Measurements from ENCODE around the gene SRSF9.
"Not testable (repeated sequence)": the region's sequence is repeated elsewhere in the genome, so short reads cannot be mapped to it uniquely, and the experiment has no call there.

The SRSF9 gene

GRCh38 chr12:120447992-120448391 is 21.6 kb downstream of the SRSF9 start:
- no peak for DNase-seq (ENCODE audit: low read depth)

DNA sequence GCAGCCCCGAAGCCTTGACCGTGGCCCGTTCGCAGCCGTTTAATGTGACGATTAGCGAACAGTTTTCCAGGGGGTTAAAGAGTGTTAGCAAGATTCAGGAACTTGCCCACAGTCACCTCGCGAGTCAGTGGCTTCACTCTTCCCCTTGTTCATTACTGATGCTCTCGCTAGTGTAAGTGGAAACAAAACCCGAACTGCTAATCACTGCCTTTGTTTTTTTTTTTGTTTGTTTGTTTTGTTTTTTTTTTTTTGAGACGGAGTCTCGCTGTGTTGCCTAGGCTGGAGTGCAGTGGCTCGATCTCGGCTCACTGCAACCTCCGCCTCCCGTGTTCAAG is 22.7 kb downstream of the SRSF9 start:
- not testable (repeated sequence) for DNase-seq (ENCODE audit: low read depth)

DNA sequence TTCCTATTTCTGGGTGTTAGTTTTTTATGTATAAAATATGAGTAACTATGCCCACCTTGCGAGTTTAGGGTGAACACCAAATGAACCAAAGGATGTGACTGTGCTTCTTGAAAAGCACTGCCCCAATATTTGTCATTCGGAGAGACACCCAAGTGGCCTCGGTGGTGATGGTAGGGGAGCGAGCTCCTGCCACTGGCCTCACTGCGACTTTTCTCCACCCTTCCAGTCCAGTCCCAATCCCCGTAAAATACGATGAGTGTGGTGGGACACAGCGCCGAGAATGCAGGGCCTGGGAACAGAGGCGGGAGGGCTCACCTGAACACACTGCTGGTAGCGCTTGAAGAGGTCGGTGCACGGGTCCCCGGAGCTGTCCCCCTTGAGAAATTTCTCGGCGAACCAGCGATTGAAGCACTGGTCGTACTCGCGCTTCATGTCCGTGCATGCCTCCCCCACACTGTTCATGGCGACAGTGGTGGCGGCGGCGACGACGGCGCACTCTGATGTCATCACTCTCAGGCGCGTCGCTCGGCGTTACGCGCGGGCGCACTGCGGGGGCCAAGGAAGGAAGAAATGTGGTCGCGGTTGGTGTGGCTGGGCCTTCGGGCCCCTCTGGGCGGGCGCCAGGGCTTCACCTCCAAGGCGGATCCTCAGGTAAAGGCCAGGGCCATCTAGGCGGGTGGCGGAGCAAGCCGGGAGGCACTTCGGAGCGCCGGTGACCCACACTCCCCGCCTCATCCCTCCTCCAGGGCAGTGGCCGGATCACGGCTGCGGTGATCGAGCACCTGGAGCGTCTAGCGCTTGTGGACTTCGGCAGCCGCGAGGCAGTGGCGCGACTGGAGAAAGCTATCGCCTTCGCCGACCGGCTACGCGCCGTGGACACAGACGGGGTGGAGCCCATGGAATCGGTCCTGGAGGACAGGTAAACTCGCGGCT is 23.4 kb downstream of the SRSF9 start, which contains the start of the genes GATC and TRIAP1:
GATC (plus strand) TSS at position 534 of the 933 bp plus-strand sequence; CDS start at position 571, 37 bp downstream.
TRIAP1 (minus strand) TSS at position 474 of the 933 bp plus-strand sequence; CDS start at position 462, 12 bp downstream.
- DNase-seq (ENCODE audit: low read depth), result peak; percentile 78

- no peak for DNase-seq (ENCODE audit: low read depth)
Observed at GRCh38 chr12:120444676-120445075, 24.9 kb downstream of the SRSF9 start.

DNA sequence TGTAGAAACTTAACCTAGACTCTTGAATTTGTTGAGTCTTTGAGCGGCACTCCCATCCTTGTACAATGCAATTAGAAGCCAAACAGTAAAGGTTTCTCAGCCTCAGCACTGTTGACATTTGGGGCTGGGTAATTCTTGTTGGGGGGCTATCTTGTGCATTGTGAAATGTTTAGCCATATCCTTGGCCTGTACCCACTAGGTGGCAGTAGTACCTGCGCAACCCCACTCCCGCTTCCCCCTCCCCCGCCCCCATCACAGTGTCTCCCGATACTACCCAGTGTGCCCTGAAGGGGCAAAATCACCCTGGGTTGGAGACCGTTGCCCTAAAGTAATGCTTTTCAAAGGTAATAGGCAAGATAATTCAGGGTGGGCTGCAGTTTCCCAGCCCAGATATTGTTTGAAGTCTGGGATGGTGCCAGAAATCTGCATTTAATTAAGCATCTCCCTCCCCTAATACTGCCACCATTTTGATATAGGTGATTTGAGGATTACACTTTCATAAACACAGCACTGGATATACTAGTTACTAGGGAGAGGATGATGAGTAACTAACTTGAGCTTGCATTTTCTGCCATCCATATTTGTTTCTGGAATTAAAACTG is 29.8 kb downstream of the SRSF9 start:
- peak; percentile 65 for DNase-seq (ENCODE audit: low read depth)

DNA sequence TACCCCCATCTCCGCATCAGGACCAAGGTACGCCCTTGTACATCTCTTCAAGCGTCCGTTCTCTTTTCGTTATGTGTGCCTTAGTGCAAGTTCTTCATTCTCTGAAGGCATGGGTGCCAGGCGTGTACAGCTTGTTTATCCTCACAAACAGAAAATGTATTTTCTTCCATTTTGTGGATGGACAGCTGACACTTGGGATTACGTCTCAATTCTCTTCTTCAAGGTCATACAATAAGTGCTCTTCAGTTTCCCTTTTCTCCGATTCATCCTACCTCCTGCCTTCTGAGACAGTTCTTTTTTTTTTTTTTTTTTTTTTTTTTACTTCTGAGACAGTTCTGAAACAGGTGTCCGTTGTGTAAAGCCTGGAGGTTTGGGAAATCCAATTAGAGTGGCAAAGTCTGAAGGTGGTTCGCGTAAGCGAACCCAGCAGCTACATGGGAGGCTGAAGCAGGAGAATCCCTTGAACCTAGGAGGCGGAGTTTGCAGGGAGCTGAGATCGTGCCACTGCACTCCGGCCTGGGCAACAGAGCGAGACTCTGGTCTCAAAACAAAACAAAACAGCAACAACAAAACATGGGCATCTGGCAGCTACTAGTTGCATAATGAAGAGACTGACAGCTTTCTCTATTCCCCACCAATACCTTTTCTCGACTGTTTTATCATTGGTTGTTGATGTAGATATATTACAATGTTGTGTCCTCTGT is 30.9 kb downstream of the SRSF9 start:
- no peak for DNase-seq (ENCODE audit: low read depth)

DNA sequence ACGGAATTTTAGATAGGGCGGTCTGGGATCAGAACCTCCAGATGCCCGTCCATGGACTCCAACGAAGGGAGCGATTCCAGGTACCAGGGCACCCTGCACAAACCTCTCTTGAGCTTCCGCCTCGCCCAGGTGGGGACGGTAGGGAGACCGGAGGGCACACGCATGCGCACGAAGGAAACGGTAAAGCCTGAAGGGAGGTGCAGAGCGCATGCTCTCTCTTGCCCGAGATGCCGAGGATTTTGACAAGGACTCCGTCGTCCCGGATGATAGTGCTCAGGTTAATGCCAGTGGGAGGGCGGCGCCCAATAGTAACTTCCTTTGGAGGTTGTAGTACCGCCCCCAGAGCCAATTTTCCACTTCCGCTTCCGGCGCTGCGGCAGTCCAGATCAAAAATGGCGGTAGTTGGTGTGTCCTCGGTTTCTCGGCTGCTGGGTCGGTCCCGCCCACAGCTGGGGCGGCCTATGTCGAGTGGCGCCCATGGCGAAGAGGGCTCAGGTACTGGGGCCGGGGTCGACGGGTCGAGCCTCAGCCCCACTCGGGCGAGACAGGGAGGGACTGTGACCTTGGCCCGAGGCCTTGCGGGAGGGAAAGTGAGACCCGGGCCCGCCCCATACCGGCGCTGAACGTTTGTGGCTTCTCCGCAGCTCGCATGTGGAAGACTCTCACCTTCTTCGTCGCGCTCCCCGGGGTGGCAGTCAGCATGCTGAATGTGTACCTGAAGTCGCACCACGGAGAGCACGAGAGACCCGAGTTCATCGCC is 31.6 kb downstream of the SRSF9 start, which contains the start of gene COX6A1:
COX6A1 (plus strand) TSS at position 379 of the 760 bp plus-strand sequence; CDS start at position 393, 14 bp downstream.
- DNase-seq (ENCODE audit: low read depth), result peak; percentile 97

DNA sequence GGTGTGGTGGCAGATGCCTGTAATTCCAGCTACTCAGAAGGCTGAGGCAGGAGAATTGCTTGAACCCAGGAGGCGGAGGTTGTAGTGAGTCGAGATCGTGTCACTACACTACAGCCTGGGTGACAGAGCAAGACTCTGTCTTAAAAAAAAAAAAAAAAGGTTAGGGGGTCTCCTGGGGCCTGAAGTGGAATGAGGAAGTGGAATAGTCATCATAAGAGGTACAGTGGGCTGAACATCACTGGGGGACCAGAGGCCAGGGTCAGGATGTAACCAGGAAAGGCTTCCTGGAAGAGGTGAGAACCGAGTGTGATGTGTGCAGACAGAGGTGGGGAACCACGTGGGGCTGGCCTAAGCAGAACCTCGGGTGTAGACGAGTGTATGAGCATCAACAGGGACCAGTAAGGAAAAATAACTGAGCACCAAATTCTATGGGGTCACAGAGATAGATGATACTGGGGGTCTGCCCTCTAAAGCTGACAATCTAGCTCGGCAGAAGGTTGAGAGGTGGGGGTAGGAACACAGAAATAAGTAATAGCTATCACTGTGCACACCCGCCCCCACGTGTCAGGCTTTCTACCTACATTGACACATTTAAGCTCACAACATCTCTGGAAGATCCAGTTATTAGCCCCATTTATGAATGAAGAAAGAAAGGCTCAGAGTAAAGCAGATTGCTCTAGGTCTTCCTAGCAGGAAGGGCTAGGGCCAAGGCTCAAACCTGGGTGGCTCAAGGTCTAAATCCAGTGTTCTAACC is 36.6 kb downstream of the SRSF9 start:
- DNase-seq (ENCODE audit: low read depth), result no peak

DNA sequence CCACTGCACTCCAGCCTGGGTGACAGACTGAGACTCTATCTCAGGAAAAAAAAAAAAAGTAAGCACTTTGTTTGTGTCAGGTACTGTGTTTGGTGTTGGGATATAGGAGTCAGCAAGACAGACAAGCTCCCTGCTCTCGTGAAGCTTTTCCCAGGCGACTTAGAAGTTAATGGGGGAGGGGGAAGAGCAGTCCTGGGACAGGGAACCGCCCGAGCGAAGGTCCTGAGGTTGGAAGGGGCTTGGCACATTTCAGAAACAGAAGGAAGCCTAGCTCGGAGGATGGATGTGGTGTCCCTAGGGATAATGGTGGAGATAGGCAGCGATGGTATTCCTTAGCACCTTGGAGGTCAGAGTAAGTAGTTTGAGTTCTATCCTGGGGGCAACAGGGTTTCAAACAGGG is 40.2 kb downstream of the SRSF9 start:
- DNase-seq (ENCODE audit: low read depth), result no peak

DNA sequence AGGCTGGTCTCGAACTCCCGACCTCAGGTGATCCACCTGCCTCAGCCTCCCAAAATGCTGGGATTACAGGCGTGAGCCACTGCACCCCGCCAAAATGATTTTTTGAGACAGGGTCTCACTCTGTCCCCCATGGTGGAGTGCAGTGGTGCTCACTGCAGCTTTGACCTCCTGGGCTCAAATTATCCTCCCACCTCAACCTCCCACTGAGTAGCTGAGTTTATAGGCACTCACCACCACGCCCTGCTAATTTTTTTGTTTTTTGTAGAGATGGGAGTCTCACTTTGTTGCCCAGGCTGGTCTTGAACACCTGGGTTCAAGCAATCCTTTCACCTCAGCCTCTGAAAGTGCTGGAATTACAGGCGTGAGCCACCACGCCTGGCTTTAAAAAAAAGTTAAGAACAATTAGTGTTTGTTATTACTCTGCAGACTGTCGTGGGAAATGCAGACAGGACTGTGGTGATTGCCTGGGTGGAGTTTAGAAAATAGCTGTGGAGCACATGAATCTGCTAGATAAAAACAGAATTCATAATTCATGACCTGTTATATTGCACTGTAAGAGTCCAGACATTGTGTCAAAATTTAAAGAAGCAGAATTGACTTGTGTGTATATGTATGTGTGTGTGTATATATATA is 40.8 kb downstream of the SRSF9 start:
- no peak for DNase-seq (ENCODE audit: low read depth)

- no peak for DNase-seq (ENCODE audit: low read depth)
Observed at GRCh38 chr12:120425797-120426196, 43.8 kb downstream of the SRSF9 start.

DNA sequence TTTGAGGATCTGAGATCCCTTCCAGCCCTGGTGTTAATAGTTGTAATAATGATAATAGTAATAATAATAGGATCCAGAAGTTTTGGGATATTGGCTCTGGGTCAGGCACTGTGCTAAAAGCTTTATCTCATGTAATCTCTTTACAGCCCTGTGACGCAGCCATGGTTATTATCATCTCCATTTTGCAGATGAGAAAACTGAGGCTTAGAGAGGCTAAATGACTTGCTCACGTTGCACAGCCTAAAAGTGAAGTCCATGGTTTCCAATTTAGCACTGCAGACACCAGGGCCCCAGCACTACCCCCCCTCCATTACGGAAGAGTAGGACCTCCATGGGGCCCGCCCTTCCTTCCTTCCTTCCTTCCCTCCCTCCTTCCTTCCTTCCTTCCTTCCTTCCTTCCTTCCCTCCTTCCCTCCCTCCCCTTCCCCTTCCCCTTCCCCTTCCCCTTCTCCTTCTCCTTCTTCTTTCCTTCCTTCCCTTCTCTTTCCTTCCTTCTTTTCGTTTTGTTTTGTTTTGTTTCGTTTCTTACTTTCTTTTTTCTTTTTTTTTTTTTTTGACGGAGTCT is 46.6 kb downstream of the SRSF9 start:
- DNase-seq (ENCODE audit: low read depth), result no peak

DNA sequence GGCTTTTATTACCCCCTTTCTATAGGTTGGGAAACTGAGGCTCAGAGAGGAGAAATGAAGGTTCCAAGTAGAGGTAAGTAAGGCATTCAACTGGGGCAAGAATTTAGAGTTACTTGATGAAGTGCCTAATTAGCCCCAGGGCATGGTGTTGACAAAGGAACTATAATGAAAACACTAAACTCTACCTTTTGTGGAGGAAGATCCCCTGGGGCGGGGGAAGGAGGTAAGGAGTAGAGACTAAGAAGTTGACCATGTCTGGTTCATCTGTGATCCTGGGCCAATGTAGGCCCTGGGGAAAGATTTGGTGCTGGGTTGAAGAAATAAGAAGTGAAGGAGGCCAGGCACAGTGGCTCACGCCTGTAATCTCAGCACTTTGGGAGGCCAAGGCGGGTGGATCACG is 47.8 kb downstream of the SRSF9 start:
- DNase-seq (ENCODE audit: low read depth), result no peak

- no peak for DNase-seq (ENCODE audit: low read depth)
Observed at GRCh38 chr12:120417917-120418580, 51.5 kb downstream of the SRSF9 start.

DNA sequence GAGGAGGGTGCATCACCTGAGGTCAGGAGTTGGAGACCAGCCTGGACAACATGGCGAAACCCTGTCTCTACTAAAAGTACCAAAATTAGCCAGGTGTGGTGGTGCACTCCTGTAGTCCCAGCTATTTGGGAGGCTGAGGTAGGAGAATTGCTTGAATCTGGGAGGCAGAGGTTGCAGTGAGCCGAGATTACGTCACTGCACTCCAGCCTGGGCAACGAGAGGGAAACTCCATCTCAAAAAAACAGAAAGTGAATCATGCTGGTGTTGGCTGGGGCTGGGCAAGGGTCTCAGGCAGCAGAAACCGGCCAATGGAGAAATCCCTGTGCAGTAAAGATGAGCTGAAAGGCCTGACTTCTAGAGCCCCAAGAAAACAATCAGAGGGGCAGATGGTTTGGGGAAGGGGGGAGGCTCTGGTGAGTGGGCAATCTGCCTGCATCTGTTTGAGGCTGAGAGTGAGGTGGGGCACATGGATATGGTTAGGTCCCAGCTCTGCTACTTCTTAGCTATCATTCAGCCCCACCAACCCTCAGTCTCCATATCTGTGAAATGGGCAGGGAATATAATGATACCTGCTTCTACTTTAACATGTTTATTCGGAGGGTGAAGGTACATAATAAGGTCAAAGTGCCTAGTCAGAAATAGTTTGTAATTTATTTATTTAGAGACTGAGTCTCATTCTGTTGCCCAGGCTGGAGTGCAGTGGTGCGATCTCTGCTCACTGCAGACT is 52.9 kb downstream of the SRSF9 start:
- DNase-seq (ENCODE audit: low read depth), result no peak

DNA sequence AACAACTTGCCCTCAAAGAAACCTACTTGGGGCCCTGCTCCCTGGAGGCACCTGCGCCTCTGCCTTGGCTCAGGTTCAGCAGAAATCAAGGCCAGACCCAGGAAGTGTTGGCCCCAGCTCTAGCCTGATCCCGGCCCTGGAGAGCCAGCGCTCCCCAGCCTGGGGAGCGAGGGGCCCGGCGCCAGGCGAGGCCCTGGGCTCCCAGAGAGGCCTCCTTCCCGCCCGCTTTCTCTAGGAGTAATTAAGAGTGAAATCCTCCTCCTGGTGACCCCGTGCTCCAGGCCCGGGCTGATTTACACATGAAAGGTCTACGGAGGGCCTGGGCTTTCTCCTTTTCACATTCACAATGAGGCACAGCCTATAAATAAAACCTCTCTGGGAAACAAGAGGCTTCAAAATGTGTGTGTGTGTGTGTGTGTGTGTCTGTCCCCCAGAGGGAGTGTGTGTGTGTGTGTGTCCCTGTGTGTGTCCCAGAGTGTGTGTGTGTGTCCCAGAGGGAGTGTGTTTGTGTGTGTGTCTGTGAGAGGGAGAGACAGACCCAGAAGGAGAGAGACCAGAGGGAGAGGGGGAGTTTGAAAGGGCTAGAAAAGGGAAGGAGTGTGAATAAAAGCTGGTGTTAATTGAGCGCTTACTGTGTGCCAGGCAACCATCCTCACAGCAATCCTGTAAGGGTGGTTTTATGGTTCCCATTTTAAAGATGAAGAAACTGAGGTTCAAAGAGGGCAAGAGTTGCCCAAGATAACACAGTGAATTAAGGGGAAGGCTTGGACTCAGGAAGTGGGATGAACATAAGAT is 55.5 kb downstream of the SRSF9 start:
- no peak for DNase-seq (ENCODE audit: low read depth)

- DNase-seq (ENCODE audit: low read depth), result no peak
Observed at GRCh38 chr12:120412421-120412820, 57.1 kb downstream of the SRSF9 start.
